HUES64 (cell line): ENCODE results near the gene TFAP2B.
A peak's percentile ranks its signal among the peaks of the same experiment; 100 is the strongest.

ENCODE experiments used
- H3K27ac ChIP-seq: 2 replicates; pipeline ENCODE4 v1.7.0; 2013; ENCODE audit warnings: low read depth, low read length, inconsistent platforms
- H3K27me3 ChIP-seq: 2 replicates; pipeline ENCODE4 v1.6.1; 2013; ENCODE audit warnings: mild to moderate bottlenecking, low read length; ENCODE audit not compliant: insufficient read depth
- H3K36me3 ChIP-seq: 2 replicates; pipeline ENCODE4 v1.6.1; 2013; ENCODE audit warnings: mild to moderate bottlenecking, low read length; ENCODE audit not compliant: insufficient read depth
- H3K4me1 ChIP-seq: 2 replicates; pipeline ENCODE4 v1.6.1; 2013; ENCODE audit warnings: mild to moderate bottlenecking, low read length, moderate library complexity; ENCODE audit not compliant: insufficient read depth
- H3K4me3 ChIP-seq: 2 replicates; pipeline ENCODE4 v1.5.1; 2013; ENCODE audit warnings: mild to moderate bottlenecking, low read length, moderate library complexity
- H3K9ac ChIP-seq: 2 replicates; pipeline ENCODE4 v1.6.1; 2013; ENCODE audit warnings: mild to moderate bottlenecking, low read depth, low read length
- H3K9me3 ChIP-seq: 2 replicates; pipeline ENCODE4 v1.6.1; 2013; ENCODE audit warnings: low read depth, low read length; ENCODE audit not compliant: insufficient read depth
- WGBS: fragments of 150-250, 120-280 bp; methylation state at CpG from one replicate; pipeline ENCODE4 v1.1.7; 2013; ENCODE audit warnings: missing lambda C conversion rate; 5-methylcytosine and 5-hydroxymethylcytosine counted together

TFAP2B gene

GRCh38 chr6:50825375-50826036 is 6.8 kb downstream of the TFAP2B start:
- 2% methylated on average over 16 of the region's 16 CpGs for WGBS

GRCh38 chr6:50826037-50826761 is 7.5 kb downstream of the TFAP2B start:
- no peaks in the 10 kb centered on the region for H3K36me3 ChIP-seq
- peak overlapping the region; percentile 18 for H3K4me3 ChIP-seq
- no peak overlapping the region for H3K27ac ChIP-seq
- peaks cover 75% of the 10 kb centered on the region for H3K4me1 ChIP-seq
- H3K9ac ChIP-seq, result no peak overlapping the region
- 7% methylated on average over 19 of the region's 19 CpGs for WGBS
- H3K27me3 ChIP-seq, result peaks cover 100% of the 10 kb centered on the region
- no peaks in the 10 kb centered on the region for H3K9me3 ChIP-seq

More at GRCh38 chr6:50825375-50826036, 6.8 kb downstream of the TFAP2B start:
- Histone ChIP-seq H3K27ac (no peak overlapping the region), H3K4me3 (peak overlapping the region; percentile 18), H3K27me3 (peaks cover 100% of the 10 kb centered on the region), H3K36me3 (no peaks in the 10 kb centered on the region), H3K9ac (no peak overlapping the region), H3K9me3 (no peaks in the 10 kb centered on the region), H3K4me1 (peaks cover 79% of the 10 kb centered on the region)

- no peak overlapping the region for H3K4me3 ChIP-seq
- no peak overlapping the region for H3K9ac ChIP-seq
- peaks cover 70% of the 10 kb centered on the region for H3K4me1 ChIP-seq
- WGBS, result 3% methylated on average over 13 of the region's 15 CpGs
- H3K9me3 ChIP-seq, result no peaks in the 10 kb centered on the region
- peaks cover 100% of the 10 kb centered on the region for H3K27me3 ChIP-seq
- no peak overlapping the region for H3K27ac ChIP-seq
- no peaks in the 10 kb centered on the region for H3K36me3 ChIP-seq
These were observed 8.1 kb downstream of the TFAP2B start for GRCh38 chr6:50826803-50827202.

- H3K4me1 ChIP-seq, result peaks cover 48% of the 10 kb centered on the region
- H3K27me3 ChIP-seq, result peaks cover 100% of the 10 kb centered on the region
- H3K27ac ChIP-seq, result no peak overlapping the region
- H3K9me3 ChIP-seq, result no peaks in the 10 kb centered on the region
- no peak overlapping the region for H3K9ac ChIP-seq
- no peak overlapping the region for H3K4me3 ChIP-seq
- 38% methylated on average over 1 of the region's 2 CpGs for WGBS
- no peaks in the 10 kb centered on the region for H3K36me3 ChIP-seq
These were observed 10.4 kb downstream of the TFAP2B start for GRCh38 chr6:50829049-50829448.

GRCh38 chr6:50829898-50830444 is 11.3 kb downstream of the TFAP2B start:
- Histone ChIP-seq H3K27me3 (peaks cover 100% of the 10 kb centered on the region), H3K9ac (no peak overlapping the region), H3K4me1 (peaks cover 39% of the 10 kb centered on the region), H3K27ac (no peak overlapping the region), H3K4me3 (no peak overlapping the region), H3K9me3 (no peaks in the 10 kb centered on the region), H3K36me3 (no peaks in the 10 kb centered on the region)
- WGBS, result 15% methylated on average over 3 of the region's 3 CpGs

GRCh38 chr6:50831186-50831585 is 12.5 kb downstream of the TFAP2B start:
- Histone ChIP-seq H3K27me3 (peaks cover 100% of the 10 kb centered on the region), H3K4me1 (peaks cover 33% of the 10 kb centered on the region), H3K9me3 (no peaks in the 10 kb centered on the region), H3K4me3 (no peak overlapping the region), H3K9ac (no peak overlapping the region), H3K27ac (no peak overlapping the region), H3K36me3 (no peaks in the 10 kb centered on the region)
- WGBS, result 18% methylated on average over 8 of the region's 10 CpGs

GRCh38 chr6:50832912-50833311 is 14.2 kb downstream of the TFAP2B start:
- no peak overlapping the region for H3K27ac ChIP-seq
- H3K4me3 ChIP-seq, result no peak overlapping the region
- 73% methylated on average over 1 of the region's 1 CpG for WGBS
- H3K9me3 ChIP-seq, result no peaks in the 10 kb centered on the region
- H3K4me1 ChIP-seq, result peaks cover 23% of the 10 kb centered on the region
- no peak overlapping the region for H3K9ac ChIP-seq
- H3K27me3 ChIP-seq, result peaks cover 100% of the 10 kb centered on the region
- H3K36me3 ChIP-seq, result no peaks in the 10 kb centered on the region

- Histone ChIP-seq H3K9ac (no peak overlapping the region), H3K9me3 (no peaks in the 10 kb centered on the region), H3K4me1 (peaks cover 11% of the 10 kb centered on the region), H3K36me3 (no peaks in the 10 kb centered on the region), H3K27ac (no peak overlapping the region), H3K27me3 (peaks cover 100% of the 10 kb centered on the region), H3K4me3 (no peak overlapping the region)
- 85% methylated on average over 5 of the region's 5 CpGs for WGBS
These were observed 16.3 kb downstream of the TFAP2B start for GRCh38 chr6:50834929-50835410.

GRCh38 chr6:50836231-50836630 is 17.6 kb downstream of the TFAP2B start:
- H3K27me3 ChIP-seq, result peaks cover 100% of the 10 kb centered on the region

GRCh38 chr6:50837589-50838445 is 19.1 kb downstream of the TFAP2B start:
- Histone ChIP-seq H3K27ac (no peak overlapping the region), H3K4me1 (peaks cover 28% of the 10 kb centered on the region), H3K9me3 (no peaks in the 10 kb centered on the region), H3K27me3 (peaks cover 100% of the 10 kb centered on the region), H3K9ac (no peak overlapping the region), H3K36me3 (no peaks in the 10 kb centered on the region), H3K4me3 (no peak overlapping the region)
- WGBS, result 5% methylated on average over 14 of the region's 14 CpGs

More at GRCh38 chr6:50836231-50836630, 17.6 kb downstream of the TFAP2B start:
- no peak overlapping the region for H3K9ac ChIP-seq
- 3% methylated on average over 21 of the region's 22 CpGs for WGBS
- peaks cover 19% of the 10 kb centered on the region for H3K4me1 ChIP-seq
- no peaks in the 10 kb centered on the region for H3K9me3 ChIP-seq
- no peaks in the 10 kb centered on the region for H3K36me3 ChIP-seq
- no peak overlapping the region for H3K4me3 ChIP-seq
- no peak overlapping the region for H3K27ac ChIP-seq
